LNCaP clone FGC (cell line): ENCODE data around the gene BCKDHB.

Source experiments
- DNase-seq: peaks from one replicate; pipeline ENCODE4 v3.0.0-alpha.2; 2011; ENCODE audit warnings: low read depth
- H3K4me3 ChIP-seq: 2 replicates; pipeline ENCODE4 v1.5.1; 2011; ENCODE audit warnings: mild to moderate bottlenecking, low read depth, low read length, control low read depth
- CTCF ChIP-seq: IDR thresholded peaks from 2 replicates; pipeline ENCODE4 v1.5.1; 2012; ENCODE audit warnings: mild to moderate bottlenecking; ENCODE audit not compliant: control insufficient read depth, insufficient read depth; ENCODE audit errors: extremely low read depth

Gene BCKDHB

GRCh38 chr6:80148220-80148619 lies 41.7 kb downstream of the BCKDHB start:
- TF ChIP-seq CTCF: no peak
- no peak overlapping the region for H3K4me3 ChIP-seq
- DNase-seq: no peak

GRCh38 chr6:80151635-80152034 lies 45.2 kb downstream of the BCKDHB start:
- H3K4me3 ChIP-seq: no peak overlapping the region
- no peak for DNase-seq
- no peak for TF ChIP-seq CTCF

- DNase-seq: no peak
- no peak for TF ChIP-seq CTCF
- H3K4me3 ChIP-seq: no peak overlapping the region
Observed at GRCh38 chr6:80154160-80154559, 47.7 kb downstream of the BCKDHB start.

GRCh38 chr6:80156221-80156620 lies 49.8 kb downstream of the BCKDHB start:
- TF ChIP-seq CTCF: no peak
- no peak overlapping the region for H3K4me3 ChIP-seq
- DNase-seq: no peak

GRCh38 chr6:80158478-80158989 lies 52.1 kb downstream of the BCKDHB start:
- no peak for TF ChIP-seq CTCF
- DNase-seq: no peak

GRCh38 chr6:80161434-80161833 lies 55.0 kb downstream of the BCKDHB start:
- no peak overlapping the region for H3K4me3 ChIP-seq
- TF ChIP-seq CTCF: no peak
- no peak for DNase-seq

More at GRCh38 chr6:80158478-80158989, 52.1 kb downstream of the BCKDHB start:
- no peak overlapping the region for H3K4me3 ChIP-seq

GRCh38 chr6:80163754-80164187 lies 57.3 kb downstream of the BCKDHB start:
- no peak for TF ChIP-seq CTCF
- no peak overlapping the region for H3K4me3 ChIP-seq
- no peak for DNase-seq
